Hair follicular keratinocyte (primary cell): ENCODE measurements around the gene B3GNT3. TPM values are rescaled to one million over a fixed set of nuclear protein-coding genes. Genes with fewer than 3 reads are reported as not detected.

ENCODE experiments used
- total RNA-seq: library from RNA; depleted of rRNA; stranded (reverse); fragments of >200 nt; gene quantifications from 2 replicates; pipeline ENCODE4 v1.2.3, GENCODE V29; 2015

Gene B3GNT3, protein sequence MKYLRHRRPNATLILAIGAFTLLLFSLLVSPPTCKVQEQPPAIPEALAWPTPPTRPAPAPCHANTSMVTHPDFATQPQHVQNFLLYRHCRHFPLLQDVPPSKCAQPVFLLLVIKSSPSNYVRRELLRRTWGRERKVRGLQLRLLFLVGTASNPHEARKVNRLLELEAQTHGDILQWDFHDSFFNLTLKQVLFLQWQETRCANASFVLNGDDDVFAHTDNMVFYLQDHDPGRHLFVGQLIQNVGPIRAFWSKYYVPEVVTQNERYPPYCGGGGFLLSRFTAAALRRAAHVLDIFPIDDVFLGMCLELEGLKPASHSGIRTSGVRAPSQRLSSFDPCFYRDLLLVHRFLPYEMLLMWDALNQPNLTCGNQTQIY
- 8.0 and 13.7 TPM in 2 replicates for total RNA-seq

DNA sequence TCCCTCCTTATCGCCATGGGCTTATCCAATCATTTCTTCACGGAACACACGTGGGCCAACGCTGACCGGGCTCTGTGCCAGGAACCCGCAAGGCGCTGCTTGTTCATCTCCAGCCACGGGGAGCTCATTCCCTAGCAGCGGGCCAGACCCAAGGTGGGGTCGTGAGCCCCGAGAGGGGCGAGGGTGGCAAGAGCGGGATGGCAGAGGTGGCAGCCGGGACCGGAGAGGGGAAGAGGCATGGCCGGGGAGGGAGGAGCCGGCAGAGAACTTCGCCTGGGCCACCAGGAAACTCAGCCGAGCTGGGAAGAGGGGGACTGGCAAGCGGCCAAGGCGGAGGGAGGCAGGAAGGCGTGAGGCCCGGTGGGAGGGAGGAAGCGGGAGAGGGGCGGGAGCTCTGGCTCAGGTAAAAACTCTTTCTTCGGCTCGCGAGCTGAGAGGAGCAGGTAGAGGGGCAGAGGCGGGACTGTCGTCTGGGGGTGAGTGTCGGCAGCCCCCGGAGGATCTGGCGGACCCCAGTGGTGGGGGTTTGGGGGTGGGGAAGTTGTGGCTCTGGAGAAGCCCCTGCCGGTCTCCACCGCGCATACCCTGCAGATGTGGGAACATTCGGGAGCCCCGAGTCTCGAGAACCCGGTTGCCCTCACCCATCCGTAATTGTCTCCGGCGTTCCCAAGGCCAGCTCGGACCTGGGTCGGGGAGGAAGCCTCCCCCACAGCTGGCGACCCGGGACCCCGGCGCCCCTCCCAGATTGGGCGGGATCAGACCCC, at the start of gene B3GNT3:
Gene B3GNT3 (plus strand): TSS at position 408 of the 764 bp plus-strand sequence. CDS start 12,670 bp downstream, outside the sequence.

DNA sequence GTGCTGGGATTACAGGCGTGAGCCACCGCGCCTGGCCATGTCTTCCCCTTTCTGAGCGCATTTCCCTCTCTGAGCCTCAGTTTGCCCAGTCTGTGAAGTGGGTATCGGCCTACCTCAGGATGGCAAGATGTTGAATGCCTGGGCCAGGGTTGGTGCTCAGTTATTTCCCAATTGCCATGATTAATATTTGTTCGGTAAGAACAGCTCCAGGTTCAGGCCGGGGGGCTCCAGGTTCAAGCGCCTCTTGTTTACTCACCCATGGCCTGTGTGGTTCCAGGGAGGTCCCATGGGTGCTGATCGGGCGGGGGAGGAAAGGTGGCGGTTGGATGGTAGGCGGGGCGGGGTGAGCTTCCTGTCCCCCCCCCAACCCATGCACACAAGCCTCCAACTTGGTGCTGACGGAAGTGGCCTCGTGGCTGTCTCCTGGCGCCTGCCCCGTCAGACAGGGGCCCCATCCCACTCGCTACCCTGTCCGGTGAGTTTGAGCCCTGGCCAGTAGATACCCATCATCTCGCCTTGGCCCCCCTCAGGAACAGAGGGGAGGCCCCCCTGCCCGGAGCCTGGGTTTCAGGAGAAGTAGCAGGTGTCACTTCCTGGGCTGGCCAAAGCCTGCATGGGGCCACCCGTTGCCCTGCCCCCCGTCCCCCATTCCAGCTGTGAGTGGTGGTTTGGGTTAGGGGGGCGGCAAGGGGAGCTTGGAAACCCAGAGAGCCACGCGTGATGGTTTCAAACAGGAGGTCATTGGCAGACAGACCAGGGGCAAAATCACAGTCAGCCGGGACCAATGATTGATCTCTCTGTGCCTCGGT, 43.6 kb upstream of the B3GNT3 start, which contains the start of gene FCHO1:
Gene FCHO1 (plus strand): TSS at position 375 of the 809 bp plus-strand sequence. CDS start 3,688 bp downstream, outside the sequence.

DNA sequence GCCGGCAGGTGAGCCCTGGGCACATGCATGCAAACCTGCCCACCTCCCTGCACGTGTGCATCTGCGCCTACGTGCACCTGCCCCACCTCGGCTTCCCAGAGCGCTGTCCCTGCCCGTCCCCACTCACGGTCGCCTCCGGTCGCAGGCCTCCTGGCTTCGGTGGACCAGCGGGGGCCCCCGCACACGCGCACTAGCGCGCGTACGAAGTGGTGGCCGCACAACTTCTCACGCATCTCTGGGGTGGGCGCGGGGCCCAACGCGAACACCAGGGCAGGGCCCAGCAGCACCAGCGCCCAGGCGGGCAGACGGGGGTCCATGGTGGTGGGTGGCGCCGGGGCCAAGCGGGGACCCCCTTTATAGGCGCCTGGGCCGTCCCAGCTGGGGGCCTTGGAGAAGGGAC, 26.3 kb downstream of the B3GNT3 start, which contains the start of gene INSL3:
Gene INSL3 (minus strand): TSS at position 330 of the 400 bp plus-strand sequence. CDS start 13 bp downstream, at position 317.

DNA sequence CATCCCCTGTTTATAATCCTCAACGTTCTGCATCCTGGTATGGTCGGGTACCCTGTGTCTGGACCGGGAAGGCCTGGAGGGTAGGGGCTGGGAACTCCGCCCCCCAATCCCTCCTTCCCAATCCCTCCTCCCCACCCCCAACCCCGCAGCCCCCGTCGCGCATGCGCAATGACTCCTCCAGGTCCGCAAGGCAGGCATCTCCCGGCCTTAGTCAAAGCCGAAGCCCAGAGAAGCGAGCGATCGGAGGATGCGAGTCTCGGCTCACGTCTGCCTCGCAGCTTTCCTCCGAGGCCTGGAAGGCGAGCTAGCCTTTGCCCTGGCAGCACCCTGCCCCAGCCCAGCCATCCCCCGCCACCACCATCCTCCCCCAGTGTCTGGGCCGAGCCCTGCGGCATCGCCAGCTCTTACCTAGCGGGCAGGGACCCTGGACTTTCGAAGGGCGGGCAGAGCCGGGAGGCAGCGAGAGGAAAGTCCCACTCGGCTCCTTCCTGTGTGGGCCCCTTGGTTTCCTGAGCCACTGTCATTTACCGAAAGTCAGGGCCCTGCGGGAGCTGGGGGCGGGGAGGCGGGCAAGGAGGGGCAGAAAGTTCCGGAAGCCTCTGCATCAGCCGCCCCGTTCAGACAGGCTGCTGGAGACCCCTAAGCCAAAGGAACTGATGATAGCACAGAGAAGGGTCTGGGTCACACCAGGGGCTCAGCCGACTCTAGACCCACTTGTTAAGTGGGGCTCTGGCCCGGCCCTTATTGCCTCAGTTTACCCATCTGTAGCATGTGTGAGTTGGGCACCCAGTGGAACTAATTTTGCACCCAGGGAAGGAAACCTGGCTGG, 52.8 kb downstream of the B3GNT3 start, which contains the start of gene JAK3:
Gene JAK3 (minus strand): TSS at position 445 of the 829 bp plus-strand sequence. CDS start 3,565 bp downstream, outside the sequence.

DNA sequence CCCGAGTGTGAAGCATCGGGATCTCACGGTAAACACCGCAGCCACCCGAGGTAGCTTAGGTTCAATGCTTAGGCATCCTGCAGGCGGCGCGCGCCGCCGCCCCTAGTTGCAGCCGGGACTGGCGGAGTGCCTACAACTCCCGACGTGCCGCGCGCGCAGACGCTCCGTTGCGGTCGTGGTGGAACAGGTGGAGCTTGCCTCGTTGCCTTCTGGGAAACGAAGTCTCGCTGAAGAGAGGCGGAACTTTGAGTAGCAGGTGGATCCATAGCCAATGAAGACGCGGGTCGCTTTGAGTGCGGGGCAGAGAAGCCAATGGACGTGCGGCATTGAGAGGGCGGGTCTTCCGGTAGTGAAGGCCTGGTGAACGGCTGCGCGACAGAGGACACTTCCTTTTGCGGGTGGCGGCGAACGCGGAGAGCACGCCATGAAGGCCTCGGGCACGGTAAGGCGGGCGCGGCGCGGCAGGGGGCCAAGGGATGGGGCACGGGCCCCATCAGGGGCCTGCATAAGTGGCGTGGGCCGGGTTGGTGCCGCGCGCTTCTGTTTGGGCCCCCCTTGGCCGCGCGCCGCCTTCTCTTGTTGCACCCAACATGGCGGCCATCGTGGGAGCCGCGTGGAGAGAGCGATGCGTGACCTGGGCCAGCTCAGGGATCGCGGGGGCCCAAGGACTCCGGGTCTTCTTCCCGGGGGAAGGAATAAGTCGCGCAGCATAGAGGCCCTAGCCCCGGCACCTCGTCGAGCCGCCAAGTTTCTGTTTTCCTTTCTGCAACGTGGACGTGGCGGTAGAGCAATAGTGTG, 64.8 kb downstream of the B3GNT3 start, which contains the start of gene RPL18A:
Gene RPL18A (plus strand): TSS at position 378 of the 798 bp plus-strand sequence. CDS start 47 bp downstream, at position 425.

Other genes starting within 250 kb of the B3GNT3 start
- gene COLGALT1, start 239.5 kb upstream of the B3GNT3 start, total RNA-seq, result 92.9 and 107 TPM in 2 replicates
- gene UNC13A, start 106.8 kb upstream of the B3GNT3 start, total RNA-seq, result 0.04 and 0.55 TPM in 2 replicates
- 22.2 and 25.0 TPM in 2 replicates for gene MAP1S, start 75.7 kb upstream of the B3GNT3 start, total RNA-seq
- 1.4 and 3.7 TPM in 2 replicates for gene FCHO1, start 43.7 kb upstream of the B3GNT3 start, total RNA-seq
- gene INSL3, start 26.4 kb downstream of the B3GNT3 start, total RNA-seq, result not detected in 2 replicates
- 0.42 and 1.6 TPM in 2 replicates for gene JAK3, start 52.8 kb downstream of the B3GNT3 start, total RNA-seq
- 1,779 and 2,048 TPM in 2 replicates for gene RPL18A, start 64.8 kb downstream of the B3GNT3 start, total RNA-seq
- gene SLC5A5, start 76.8 kb downstream of the B3GNT3 start, total RNA-seq, result not detected in 2 replicates
- gene CCDC124, start 137.9 kb downstream of the B3GNT3 start, total RNA-seq, result 62.5 and 103 TPM in 2 replicates
- not detected in 2 replicates for gene KCNN1, start 172.0 kb downstream of the B3GNT3 start, total RNA-seq
- 6.4 and 8.2 TPM in 2 replicates for gene ARRDC2, start 213.0 kb downstream of the B3GNT3 start, total RNA-seq